ENCODE data around the gene STMN3.
"Not testable (repeated sequence)": the region's sequence is repeated elsewhere in the genome, so short reads cannot be mapped to it uniquely, and the experiment has no call there.

The STMN3 gene

DNA sequence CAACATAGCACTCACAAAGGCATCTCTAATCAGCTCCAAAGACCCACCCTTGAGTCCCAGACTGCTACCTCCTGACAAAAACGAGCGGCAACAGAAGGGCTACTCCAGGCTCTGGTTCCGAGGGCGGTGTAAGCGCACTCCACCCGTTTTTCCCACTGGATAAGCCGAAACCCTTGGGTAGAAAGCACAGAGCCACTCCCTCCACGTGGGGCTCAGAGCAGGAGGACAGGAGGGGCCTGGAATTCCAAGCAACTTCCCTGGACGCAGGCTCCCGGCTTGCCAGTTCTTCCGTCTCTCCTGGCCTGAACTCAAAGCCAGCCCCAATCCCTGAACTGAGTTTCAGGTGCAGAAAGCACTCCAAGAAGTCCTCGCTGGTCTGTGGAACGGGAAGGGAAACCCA lies 33.7 kb downstream of the STMN3 start:
- peak overlapping the region; percentile 0; the same call in 1 of the 2 replicates for H3K27ac ChIP-seq
- TF ChIP-seq CTCF (conservative IDR thresholded peaks at IDR 0.05; ENCODE audit: low read depth): no peak
- ChIA-PET CTCF (interaction anchor here (1.0 kb wide), 1 partner anchor 10 kb away, joined by 4 read pairs; no protein-coding TSS in a partner anchor), POLR2A (ENCODE audit: low non-redundant PET) (no interaction called here)
- no peak for DNase-seq (ENCODE audit: low spot score)

GRCh38 chr20:63619086-63619485 lies 34.1 kb downstream of the STMN3 start:
- POLR2A ChIA-PET (ENCODE audit: low non-redundant PET): interaction anchor here (0.7 kb wide), 1 partner anchor 8 kb away, joined by 4 read pairs; the partner anchor contains the start of gene GMEB2
- DNase-seq (ENCODE audit: low spot score): no peak
- peak overlapping the region; percentile 0; the same call in 1 of the 2 replicates for H3K27ac ChIP-seq
- no peak for TF ChIP-seq CTCF (conservative IDR thresholded peaks at IDR 0.05; ENCODE audit: low read depth)
- CTCF ChIA-PET: interaction anchor here (0.5 to 1.0 kb wide), 2 partner anchors 10 to 15 kb away, joined by 4 read pairs; no protein-coding TSS in a partner anchor

GRCh38 chr20:63618291-63618980 lies 34.8 kb downstream of the STMN3 start:
- no peak for TF ChIP-seq CTCF (conservative IDR thresholded peaks at IDR 0.05; ENCODE audit: low read depth)
- ChIA-PET CTCF (interaction anchor here (0.5 kb wide), 1 partner anchor 16 kb away, joined by 4 read pairs; no protein-coding TSS in a partner anchor), POLR2A (ENCODE audit: low non-redundant PET) (interaction anchor here (0.7 kb wide), 1 partner anchor 9 kb away, joined by 4 read pairs; the partner anchor contains the start of gene GMEB2)
- no peak for DNase-seq (ENCODE audit: low spot score)
- peak overlapping the region; percentile 0; the same call in 1 of the 2 replicates for H3K27ac ChIP-seq

DNA sequence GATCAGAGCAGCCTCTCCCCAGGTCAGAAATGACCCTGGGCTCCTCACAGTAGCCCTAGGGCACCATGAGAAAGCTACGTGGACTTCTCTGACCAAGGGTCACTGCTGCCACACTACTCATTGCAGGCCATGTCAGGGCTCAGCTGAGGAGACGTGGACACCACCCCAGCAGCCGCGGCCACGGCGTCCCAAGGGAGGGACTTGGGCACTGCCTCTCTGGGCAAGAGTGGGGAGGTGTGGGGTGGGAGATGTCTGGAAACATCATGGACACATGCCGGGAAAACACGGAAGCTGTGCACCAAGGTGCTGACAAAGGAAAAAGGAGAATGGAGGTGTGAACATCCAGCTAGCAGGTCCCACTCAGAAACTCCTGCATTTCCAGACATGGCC lies 35.4 kb downstream of the STMN3 start:
- ChIA-PET POLR2A (ENCODE audit: low non-redundant PET) (no interaction called here), CTCF (no interaction called here)
- DNase-seq (ENCODE audit: low spot score): no peak
- no peak overlapping the region; the same call in 1 of the 2 replicates for H3K27ac ChIP-seq
- TF ChIP-seq CTCF (conservative IDR thresholded peaks at IDR 0.05; ENCODE audit: low read depth): no peak

DNA sequence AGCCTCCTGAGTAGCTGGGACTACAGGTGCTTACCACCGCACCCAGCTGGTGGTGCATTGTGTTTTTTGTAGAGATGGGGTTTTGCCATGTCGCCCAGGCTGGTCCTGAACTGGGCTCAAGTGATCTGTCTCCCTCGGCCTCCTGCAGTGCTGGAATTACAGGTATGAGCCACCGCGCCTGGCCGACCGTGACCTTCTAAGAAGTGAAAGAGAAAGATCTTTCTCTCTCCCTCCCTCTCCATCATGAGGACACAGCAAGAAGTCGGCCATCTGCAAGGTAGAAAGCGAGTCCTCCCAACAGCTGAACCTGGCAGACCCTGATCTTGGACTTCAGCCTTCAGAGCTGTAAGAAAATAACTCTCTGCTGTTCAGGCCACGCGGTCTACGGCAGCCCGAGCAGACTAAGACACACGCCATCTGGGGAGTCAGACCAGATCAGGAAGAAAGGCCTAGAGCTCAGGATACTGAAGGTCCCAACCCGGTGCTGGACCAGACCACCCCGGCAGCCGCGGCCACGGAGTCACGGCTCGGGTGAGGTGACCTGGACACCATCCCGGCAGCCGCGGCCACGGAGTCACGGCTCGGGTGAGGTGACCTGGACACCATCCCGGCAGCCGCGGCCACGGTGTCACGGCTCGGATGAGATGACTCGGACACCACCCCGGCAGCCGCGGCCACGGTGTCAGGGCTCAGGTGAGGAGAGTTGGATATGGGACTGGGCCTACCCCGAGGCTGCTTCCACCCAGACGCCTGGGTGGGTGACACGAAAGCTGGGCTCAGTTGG lies 35.9 kb downstream of the STMN3 start:
- DNase-seq (ENCODE audit: low spot score): no peak
- CTCF ChIA-PET: interaction anchor here (0.7 kb wide), 1 partner anchor 35 kb away, joined by 4 read pairs; no protein-coding TSS in a partner anchor

DNA sequence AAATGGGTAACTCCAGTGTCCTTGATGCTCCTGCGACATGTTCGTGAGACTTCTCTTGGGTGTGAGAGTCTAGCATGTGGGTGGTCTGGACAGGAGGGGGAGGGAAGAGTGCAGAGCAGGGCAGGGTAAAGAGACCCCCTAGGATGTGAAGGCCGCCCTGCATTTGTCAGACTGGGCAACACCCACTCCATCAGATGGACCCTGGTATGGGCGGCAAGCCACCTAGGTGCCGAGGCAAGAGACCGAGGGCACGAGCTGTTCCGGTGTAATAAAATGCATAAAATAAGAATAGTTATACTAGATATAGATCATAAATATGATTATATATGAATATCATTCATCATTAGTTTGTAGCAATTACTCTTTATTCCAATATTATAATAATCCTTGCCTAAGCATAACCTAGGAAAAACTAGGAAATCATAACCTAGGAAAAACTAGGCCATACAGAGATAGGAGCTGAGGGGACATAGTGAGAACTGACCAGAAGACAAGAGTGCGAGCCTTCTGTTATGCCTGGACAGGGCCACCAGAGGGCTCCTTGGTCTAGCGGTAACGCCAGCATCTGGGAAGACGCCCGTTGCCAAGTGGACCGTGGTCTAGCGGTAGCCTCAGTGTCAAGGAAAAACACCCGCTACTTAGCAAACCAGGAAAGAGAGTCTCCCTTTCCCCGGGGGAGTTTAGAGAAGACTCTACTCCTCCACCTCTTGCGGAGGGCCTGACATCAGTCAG lies 39.2 kb downstream of the STMN3 start:
- CTCF ChIA-PET; DNase-seq (ENCODE audit: low spot score); POLR2A ChIA-PET (ENCODE audit: low non-redundant PET): not testable (repeated sequence)
- H3K27ac ChIP-seq: 0 out of 2 replicates have a peak overlapping the region, but pooled peaks have one; percentile 3

More for the DNA sequence above, 35.9 kb downstream of the STMN3 start:
- POLR2A ChIA-PET (ENCODE audit: low non-redundant PET): no interaction called here
- no peak for TF ChIP-seq CTCF (conservative IDR thresholded peaks at IDR 0.05; ENCODE audit: low read depth)
- H3K27ac ChIP-seq: no peak overlapping the region
